ENCODE measurements around the gene RPA3.
A peak's percentile ranks its signal among the peaks of the same experiment; 100 is the strongest.

Gene RPA3

DNA sequence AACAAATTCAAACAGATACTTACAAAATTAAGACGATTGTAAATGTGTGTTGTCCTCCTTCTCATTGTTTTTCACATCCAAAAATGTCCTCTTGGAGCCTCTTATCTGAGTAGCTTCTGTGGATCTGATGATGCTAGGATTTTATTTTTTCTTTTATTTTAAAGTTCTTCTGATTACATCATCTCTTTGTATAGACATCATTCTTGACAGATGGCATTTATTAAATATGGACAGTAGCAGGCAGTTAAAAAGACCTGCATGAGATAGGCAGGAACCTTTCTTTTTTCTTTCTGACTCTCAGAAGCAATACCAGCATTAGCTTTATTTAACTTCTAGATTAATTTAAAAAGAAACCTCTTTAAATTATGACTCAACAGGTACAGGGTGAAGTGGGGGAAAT, at the start of gene RPA3:
Gene RPA3 (minus strand): TSS at position 116 of the 400 bp plus-strand sequence. CDS start 78,189 bp downstream, outside the sequence.
- no peak for DNase-seq (ENCODE audit: low spot score)

DNA sequence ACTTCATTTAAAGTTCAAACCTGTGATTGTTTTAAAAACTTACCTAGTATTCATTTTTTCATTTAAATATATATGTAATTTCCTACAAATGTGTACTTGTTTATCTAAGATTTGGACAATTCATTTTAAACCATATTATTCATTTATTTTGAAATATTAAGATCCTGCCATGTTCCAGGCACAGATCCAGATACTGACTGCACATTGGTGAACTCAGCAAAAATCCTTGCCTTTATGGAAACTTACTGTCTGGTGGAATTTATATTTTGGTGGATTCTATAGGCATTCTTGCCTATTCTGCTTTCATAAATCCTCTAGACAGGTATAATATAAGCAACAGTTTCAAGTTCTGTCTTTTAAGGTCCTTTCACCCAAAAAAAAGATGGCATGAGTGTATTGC, 48.3 kb upstream of the RPA3 start:
- DNase-seq (ENCODE audit: low spot score) = no peak

DNA sequence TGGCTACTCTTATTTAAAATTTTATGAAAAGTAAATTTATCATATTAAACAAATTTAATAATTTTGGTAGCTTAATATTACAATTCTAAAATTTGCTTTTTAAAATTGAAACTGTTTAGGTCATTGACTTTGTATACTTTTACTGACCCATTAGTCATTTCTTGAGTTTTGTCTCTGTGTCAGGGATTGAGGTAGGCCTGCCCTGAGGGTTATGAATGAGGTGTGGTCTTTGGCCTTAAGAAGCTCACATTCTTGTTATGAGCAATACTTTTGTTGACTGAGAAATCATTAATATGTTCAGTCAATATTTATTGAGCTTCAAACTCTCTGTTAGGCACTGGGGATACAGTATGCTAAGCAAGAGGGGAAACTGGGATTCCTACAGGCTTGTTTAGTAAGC, 47.0 kb upstream of the RPA3 start:
- DNase-seq (ENCODE audit: low spot score) = no peak

DNA sequence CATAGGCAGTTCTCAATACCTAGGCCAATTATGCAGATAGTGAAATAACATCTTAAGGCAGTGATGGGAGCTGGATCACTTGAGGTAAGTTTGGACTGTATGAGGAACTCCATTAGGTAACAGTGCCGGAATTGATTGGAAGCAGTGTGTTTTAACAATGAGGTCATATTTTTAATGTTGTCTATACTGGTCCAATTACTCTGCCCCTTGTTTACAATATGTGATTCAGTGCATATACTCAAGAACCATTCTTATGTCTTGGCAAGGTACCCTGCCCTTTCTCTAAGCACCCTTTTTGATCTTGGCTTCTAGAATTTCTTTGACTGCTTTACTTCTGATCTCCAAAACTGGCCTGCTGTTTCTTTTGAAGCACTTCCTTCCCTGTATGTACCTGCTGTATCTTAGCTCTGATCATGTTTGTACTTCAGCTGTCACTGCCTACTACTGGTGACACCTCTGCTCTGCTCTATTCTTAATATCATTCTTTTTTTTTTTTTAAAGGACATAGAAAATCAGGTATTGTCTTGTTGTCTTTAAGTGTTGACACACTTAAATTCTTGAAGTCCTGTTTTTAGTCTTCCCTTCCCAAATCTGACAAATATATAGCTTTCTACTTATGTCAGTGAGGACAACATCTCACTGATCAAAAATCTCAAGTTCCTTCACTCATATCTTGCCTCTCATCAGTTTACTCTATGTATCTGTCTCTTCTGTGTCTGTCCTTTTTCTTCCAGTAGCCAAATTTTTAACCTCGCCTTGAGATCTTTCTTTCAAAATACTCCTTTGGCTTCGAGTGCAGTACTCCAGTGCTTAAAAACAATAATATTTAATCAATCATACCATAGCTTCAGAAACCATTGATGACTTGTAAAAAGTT, 46.4 kb upstream of the RPA3 start:
- DNase-seq (ENCODE audit: low spot score) = no peak

DNA sequence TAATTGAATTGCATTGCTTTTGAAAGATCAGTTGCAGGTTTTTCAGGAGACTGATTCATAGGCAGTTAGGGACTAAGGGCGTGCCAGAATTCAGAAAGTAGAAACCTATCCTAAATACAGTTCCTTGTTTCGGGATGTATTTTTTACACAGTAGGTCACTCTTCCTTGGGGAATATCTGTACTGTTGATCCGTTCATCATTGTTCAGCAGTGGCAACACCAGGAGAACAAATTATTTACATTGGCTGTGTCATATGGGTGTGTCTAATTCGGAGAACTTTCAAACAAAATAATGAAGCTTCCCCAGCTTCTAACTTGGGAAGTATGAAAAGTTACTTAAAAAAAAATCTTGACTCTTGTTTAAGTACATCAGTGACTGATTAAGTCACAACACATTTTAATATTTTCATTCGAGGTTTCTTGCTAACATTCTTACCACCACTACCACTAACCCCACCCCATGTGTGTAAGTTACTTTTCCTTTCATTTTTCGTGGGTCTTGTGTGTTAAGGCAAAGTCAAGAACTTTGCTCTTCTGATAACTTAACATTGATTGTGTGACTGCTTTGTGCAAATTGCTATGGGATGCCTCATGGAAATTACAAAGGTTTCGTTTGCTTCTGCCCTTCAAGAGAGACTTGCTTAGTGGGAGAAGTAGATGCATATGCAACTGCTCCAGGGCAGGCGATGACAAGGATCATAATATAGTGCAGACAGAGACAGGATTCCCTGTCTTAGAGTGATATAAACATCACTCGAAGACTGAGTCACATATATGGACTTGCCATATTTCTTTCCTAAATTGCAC, 43.8 kb upstream of the RPA3 start:
- peak; percentile 73 for DNase-seq (ENCODE audit: low spot score)

DNA sequence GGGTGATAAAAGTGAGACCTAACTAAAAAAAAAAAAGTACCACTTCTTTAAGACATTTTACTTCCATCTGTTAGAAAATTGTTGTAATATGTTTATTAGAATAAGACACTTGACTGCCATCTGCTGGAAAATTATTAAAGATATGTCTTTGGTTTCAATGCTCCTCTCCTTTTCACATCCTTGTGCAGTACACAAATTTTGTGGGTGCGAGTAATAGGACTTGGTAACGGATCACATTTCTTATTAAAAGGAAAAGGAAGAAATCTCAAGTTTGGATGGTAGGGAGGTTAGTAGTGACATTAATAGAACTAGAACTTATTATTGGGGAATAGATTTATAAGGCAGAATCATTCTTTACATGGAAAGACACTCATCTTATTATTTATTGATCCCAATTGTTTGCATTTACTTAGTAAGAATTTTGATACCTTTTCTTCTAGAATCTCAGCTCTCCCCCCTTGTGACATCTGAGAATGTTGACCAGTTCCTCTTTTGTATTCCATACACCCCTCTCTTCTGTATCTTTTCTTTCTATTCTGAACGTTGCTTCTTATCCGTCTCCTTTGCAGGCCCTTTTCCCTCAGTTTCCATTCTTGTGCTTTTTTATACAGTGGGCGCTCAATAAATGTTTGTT, 43.0 kb upstream of the RPA3 start:
- peak; percentile 79 for DNase-seq (ENCODE audit: low spot score)

DNA sequence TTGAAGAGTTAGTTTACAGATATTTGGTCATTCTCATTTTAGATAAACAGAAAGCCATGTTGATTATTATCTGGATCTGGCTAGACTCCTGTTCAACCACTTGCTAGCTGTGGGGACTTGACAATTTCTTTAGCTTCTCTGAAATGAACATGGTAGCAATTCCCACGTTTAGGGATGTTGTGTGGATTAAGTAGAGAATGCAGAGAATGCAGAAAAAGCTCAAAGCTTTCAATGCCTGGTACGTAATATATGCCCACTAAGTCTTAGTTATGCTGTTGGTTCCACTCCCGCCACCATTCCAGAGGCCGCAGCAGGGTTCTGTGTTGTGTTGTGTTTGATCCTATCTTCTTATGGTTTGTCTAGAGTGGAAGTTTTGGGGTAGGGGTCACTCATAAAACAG, 39.2 kb upstream of the RPA3 start:
- DNase-seq (ENCODE audit: low spot score) = no peak

DNA sequence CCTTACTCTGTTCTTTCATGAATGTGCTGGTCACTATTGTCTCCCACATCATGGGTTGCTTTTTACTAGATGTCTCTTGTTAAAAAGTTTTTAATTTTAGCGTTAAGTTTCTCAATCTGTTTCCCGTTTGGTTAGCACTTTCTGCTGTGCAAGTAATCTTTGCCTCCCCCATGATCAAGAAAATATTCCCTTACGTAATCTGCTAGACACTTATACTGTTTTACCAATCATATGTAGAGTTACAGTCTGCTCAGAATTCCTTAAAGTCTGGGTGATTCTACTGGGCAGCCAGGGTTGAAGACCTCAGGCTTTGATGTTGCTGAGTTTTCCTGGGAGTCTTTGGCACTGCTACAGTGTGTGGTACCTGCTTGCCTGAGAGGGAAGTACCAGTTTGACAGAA, 38.2 kb upstream of the RPA3 start:
- no peak for DNase-seq (ENCODE audit: low spot score)

DNA sequence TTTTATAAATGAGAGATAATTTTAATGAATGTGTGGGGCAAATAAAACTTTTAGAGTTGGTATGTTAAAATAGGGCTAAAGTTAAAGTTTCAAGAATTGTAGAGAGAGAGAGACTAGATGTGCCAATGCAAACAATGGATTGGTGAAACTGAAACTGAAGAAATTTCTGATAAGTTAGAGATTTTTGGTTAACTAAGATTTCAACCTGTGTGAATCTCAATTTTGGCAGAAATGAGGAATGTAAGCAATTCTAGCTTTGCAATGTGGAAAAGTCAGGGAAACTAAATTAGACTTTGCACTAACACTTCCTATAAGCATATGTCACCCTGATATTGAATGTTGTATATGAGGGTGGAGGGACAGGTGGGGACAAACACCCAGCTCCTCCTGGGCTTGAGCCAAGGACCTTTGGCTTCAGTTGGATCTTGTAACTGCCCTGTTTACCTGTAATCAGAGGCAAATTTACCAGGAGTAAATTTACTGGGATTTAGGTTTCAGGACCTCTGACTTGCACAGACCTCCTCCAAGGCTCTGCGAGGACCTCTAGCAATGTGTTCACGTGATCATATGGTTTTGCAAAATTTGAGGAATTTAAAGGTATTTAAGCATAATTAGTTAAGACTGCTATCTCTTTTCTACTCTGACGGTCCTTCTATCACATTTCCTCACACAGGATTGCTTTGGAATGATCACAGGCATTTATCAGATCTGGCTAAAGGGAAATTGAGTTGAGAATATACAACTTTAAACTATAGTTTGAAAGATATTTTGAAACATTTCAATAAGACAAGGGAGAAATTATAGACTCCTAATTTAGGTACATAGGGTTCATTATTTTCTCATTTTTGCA, 33.1 kb upstream of the RPA3 start:
- no peak for DNase-seq (ENCODE audit: low spot score)

DNA sequence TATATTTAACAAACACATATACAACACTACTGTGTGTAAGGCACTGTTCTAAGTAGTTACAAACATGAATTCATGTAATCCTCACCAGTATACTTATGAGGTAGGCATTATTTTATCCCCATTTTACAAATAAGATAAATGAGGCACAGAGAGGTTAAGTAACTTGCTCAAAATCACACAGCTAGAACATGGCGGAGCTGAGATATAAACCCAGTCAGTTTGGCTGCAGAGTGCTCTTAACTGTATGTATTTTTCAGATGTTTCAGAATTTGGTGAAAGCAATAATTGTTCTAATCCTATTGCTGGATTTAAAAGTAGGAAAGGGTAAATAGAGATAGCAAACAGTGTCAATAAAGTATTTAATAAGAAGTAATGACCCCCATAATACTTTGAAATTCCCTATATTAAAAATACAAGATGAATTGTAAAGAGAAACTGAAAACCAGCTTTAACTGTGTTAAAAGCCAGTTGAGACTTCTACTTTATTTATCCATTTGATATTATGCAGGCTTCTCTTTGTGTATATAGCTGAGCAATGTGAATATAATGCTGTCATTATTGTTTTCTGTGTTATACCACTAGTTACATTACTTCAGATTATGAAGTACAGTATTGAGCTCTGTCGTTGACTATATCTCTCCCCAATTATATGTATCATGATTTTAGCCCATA, 32.3 kb upstream of the RPA3 start:
- no peak for DNase-seq (ENCODE audit: low spot score)

DNA sequence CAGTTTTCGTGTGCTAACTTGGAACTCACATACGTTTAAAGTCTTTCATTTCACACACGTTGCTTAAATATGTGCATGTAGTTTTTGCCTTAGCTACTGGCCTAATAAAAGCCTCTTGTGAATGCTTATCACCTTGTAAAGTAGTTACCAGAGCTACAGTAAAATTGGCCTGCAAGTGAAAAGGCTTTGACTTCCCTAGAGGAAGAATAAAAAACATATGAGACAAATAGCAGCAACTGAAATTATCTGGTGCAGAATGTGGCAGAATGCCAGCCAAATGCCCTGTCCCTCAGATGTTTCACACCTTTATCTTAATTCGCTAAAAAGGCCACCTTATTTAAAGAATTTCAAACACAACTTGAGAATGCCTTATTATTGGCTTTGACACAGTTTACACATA, 28.1 kb upstream of the RPA3 start:
- DNase-seq (ENCODE audit: low spot score) = peak; percentile 44

DNA sequence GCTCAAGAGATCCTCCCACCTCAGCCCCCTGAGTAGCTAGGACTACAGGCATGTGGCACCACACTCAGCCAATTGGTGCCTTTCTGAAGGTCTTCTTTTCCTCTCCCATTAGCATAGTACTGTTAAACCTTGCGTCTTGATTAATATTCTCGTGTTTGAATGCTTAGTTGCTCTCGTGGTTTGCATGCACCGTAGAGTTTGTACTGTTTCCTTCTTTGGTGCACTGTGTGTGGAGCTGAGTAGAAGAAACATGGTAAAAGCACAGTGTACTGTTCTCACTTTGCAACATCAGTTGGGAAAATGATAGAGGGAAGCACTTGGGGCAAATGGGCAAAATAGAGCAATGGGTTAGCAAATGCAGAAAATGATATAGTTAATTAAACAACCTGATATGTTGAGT, 27.6 kb upstream of the RPA3 start:
- DNase-seq (ENCODE audit: low spot score) = no peak

DNA sequence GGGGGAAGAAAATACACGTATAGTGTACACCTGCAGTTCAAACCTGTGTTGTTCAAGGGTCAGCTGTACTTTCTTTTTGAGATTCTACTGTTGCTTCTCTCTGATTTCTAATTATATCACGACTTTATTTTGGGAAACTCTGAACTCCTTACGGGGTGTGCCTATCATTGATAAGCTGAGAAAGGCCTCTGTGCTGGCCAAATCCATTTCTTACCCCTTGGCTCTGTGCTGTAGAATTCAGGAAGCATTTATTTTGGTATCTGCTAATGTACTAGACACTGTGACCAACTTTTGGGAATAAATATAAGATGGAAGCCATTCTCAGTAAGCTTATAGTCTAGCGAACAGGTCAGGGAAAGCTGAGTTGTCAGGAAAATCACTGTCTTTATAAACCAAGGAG, 26.9 kb upstream of the RPA3 start:
- DNase-seq (ENCODE audit: low spot score) = no peak

DNA sequence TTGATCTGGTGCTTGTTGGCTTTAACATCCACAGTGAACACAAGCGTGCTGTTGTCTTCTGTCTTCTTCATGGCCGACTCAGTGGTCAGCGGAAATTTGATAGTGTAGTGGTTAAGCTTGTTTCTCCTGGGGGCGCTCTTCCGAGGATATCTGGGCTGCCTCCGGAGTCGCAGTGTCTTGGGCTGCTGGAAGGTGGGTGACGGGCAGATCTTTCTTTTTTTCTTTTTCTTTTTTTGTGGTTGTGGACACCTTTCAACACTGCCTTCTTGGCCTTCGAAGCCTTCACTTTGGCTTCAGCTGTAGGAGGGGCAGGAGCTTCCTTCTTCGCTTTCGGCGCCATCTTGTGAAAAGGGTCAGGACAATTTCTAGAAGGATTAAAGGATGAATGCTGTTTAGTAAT, 23.8 kb upstream of the RPA3 start:
- DNase-seq (ENCODE audit: low spot score) = no peak

DNA sequence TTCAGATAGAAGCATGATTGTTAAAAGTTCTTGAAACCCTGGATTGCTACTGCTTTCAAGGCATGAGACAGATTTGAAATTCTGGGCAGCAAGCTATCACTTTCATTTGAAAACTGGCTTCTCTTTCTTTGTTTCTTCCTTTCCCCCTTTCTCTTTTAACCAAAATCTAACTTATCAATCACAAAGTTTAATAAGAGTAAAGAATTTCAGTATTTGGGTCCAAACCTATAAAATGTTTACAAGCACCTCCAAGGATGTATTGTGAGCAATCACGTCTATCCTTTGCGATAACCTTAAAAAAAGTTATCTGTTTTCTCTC, 21.6 kb upstream of the RPA3 start:
- no peak for DNase-seq (ENCODE audit: low spot score)

DNA sequence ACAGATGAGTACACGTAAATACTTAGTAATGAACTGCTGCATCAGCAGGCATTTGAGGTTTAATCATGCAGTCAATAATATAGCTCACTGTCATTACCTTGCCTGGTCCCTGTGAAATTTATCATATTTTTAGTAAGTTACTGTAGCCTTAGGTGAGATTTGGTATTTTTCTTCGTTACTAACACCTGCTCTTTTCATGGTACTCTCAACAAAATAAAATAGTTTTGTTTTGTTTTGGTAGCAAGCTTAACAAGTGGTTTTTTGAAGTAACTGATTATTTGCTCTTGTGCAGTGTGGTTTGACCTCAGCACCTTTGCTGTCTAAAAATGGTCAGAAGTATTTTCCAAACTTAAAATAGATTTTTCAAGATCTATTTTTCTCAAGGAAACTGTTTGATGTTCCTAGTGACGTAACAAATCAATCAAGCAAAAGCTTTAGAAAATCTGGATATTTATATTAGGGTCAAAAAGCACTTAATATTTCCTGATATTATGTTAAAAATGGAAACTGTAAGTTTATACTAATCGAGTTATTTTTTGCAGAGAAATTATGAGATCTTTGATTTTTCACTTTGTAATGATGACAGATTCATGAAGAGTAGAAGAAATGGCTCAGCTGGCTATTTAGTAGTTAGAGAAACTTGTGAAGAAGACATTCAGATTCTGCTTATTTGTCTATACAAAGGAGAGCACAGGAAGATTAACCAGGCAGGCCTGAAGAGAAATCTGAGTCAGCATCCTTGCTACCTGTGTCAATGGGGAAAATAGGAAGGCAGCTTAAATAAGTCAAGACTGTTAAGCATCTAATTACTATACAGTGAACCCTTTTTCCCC, 21.0 kb upstream of the RPA3 start:
- DNase-seq (ENCODE audit: low spot score) = no peak

DNA sequence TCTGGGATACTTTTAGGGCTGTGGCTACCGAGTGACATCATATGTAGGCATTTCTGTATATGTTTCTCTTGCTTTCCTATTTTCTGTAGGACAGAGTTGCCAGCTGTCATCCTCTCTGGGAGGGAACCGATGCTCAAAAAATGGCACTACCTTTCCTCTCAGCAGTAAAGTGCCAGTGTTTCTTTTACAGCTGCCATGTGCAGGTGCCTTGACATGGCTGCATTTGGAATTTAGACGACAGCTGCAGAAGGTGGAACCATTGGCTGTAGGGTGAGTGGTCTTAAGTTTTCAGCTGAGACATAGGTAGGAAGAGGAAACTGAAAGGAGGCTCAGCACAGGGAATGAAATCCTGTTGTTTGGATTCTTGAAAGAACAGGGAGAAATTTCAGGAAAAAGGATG, 20.2 kb upstream of the RPA3 start:
- DNase-seq (ENCODE audit: low spot score) = no peak

DNA sequence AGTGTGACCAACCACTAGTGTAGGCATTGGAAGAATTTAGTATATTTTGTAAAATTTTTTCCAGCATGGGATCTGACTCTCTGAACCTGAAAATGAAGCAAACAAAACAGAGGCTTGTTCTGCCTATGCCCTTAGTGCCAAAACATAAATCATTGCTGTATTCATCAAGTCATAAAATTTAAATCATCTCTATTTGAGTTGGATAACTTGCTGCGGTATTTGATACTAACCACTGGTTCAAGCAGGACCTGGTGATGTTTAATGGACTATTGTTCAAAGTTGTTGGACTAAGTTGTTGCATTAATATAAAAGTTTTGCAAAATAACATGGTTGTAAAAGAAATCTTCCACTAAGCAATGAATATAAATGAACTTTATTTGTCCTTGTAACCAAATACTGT, 19.8 kb upstream of the RPA3 start:
- DNase-seq (ENCODE audit: low spot score) = no peak

DNA sequence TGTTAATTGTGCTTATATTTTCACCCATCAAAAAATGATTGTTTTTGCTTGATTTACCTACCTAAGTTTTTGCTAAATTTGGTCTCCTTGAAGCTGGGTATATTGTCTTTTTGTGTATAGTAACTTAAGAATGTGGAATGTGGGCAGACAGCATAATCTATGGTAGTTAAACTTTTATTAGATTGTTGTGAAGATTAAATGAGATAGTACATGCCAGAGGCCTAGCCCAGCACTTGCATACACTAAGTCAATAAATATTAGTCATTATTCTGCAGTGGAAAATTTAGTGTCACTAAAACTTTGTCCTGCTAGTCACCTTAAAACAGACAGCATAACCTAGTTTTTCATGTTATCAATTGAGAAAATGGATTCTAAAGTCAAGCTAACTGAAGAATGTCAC, 19.3 kb upstream of the RPA3 start:
- DNase-seq (ENCODE audit: low spot score) = no peak

DNA sequence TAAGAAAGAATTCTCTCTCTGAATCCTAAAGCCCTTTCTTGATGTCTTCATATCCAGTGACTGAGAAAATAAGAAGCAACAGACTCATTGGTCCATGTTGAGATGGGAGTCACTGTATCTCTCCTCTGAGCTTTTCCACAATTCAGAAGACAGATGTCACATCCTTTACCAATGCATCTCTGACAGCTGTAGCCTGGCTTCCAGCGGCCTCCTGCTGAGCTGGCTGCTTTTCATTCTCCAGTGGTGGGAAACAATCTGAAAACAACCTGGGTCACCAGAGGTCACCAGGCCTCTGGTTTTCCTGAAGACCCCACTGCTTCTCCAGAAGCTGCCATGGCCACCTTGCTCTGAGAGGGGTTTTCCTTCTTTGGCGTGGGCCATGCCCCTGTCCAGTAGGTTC, 18.3 kb upstream of the RPA3 start:
- DNase-seq (ENCODE audit: low spot score) = no peak
